Keratinocyte (primary cell): Measurements from ENCODE around the gene TMC1.

Source experiments
- EZH2 ChIP-seq: IDR thresholded peaks from one replicate; pipeline ENCODE4 v1.6.1; 2012; ENCODE audit warnings: inconsistent platforms, mild to moderate bottlenecking, low read length, moderate library complexity
- TF ChIP-seq, protein P1 (sequence below), 3 experiments: IDR thresholded peaks in 1 of 3; conservative IDR thresholded peaks in 1 of 3; optimal IDR thresholded peaks in 1 of 3; 2 replicates in 2 of 3; 3 replicates in 1 of 3; pipeline versions ENCODE3 to v1.5.1; 2011; ENCODE audit warnings: low read length in 3 of 3, mild to moderate bottlenecking in 3 of 3, moderate library complexity in 2 of 3, control low read depth in 1 of 3, inconsistent platforms in 1 of 3; ENCODE audit not compliant: insufficient read depth in 2 of 3; ENCODE audit errors: extremely low read depth in 1 of 3

DNA sequence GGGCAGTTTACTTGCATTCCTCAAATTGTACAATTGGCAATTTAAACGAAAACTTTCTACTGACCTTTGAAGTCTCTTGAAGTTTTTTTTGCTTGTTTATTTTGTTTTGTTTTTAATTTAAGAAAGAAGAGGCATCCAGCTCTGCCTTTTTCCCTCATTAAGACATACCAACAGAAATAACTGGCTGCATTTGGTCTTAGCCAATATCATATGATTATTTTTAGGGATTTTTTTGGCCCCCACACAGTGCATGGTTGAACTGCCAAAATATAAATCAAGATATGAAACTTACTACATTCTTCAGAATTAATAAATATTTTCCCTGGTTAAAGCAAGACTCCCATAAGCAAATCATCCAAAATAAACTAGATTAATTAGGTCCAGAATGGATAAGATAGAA lies 352.0 kb downstream of the TMC1 start:
- TF ChIP-seq EZH2, result no peak
- TF ChIP-seq, protein P1, sequence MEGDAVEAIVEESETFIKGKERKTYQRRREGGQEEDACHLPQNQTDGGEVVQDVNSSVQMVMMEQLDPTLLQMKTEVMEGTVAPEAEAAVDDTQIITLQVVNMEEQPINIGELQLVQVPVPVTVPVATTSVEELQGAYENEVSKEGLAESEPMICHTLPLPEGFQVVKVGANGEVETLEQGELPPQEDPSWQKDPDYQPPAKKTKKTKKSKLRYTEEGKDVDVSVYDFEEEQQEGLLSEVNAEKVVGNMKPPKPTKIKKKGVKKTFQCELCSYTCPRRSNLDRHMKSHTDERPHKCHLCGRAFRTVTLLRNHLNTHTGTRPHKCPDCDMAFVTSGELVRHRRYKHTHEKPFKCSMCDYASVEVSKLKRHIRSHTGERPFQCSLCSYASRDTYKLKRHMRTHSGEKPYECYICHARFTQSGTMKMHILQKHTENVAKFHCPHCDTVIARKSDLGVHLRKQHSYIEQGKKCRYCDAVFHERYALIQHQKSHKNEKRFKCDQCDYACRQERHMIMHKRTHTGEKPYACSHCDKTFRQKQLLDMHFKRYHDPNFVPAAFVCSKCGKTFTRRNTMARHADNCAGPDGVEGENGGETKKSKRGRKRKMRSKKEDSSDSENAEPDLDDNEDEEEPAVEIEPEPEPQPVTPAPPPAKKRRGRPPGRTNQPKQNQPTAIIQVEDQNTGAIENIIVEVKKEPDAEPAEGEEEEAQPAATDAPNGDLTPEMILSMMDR (optimal IDR thresholded peaks at IDR 0.05 in 1 of 3, IDR thresholded peaks at IDR 0.05 in 1 of 3, conservative IDR thresholded peaks at IDR 0.05 in 1 of 3; ENCODE audit: extremely low read depth in 1 of 3, insufficient read depth in 2 of 3, low read length in 3 of 3), result no peak
